Activated CD4-positive, alpha-beta memory T cell treated with anti-CD3 and anti-CD28 coated beads for 36 hours (primary cell): ENCODE measurements around the gene SLC12A6. TPM values are rescaled to one million over a fixed set of nuclear protein-coding genes. Genes with fewer than 3 reads are reported as not detected.

Experiments used
- CTCF ChIA-PET: fragments of 350-600 bp; sonication (Branson Sonifier 250); formaldehyde crosslinking; loops from one replicate; lab custom pipeline; 2021; ENCODE audit warnings: antibody characterized with exemption, inconsistent platforms; lab: Charles Lee
- POLR2A ChIA-PET: fragments of 350-600 bp; sonication (Branson Sonifier 250); formaldehyde crosslinking; loops from one replicate; lab custom pipeline; 2021; ENCODE audit warnings: antibody characterized with exemption; lab: Charles Lee
- DNase-seq: peaks from one replicate; pipeline ENCODE4 v3.0.0-alpha.2; 2020
- H3K27ac Mint-ChIP-seq: one replicate; pipeline ENCODE4 v1.8.0; 2021; ENCODE audit warnings: mixed read lengths
- H3K27me3 Mint-ChIP-seq: one replicate; pipeline ENCODE4 v1.8.0; 2021; ENCODE audit warnings: mixed read lengths
- H3K36me3 Mint-ChIP-seq: one replicate; pipeline ENCODE4 v1.8.0; 2021; ENCODE audit warnings: mixed read lengths
- H3K4me1 Mint-ChIP-seq: one replicate; pipeline ENCODE4 v1.8.0; 2021; ENCODE audit warnings: low read depth, mixed read lengths
- H3K4me3 Mint-ChIP-seq: one replicate; pipeline ENCODE4 v1.8.0; 2021; ENCODE audit warnings: mild to moderate bottlenecking, mixed read lengths
- H3K9me3 Mint-ChIP-seq: one replicate; pipeline ENCODE4 v1.8.0; 2021; ENCODE audit warnings: mixed read lengths
- intact Hi-C: fragments of 100-400 bp; cut with micrococcal nuclease; formaldehyde crosslinking; loops from one replicate; pipeline ENCODE4 v1.15.1; 2023
- total RNA-seq, 2 experiments: library from RNA; stranded (reverse); gene quantifications; one replicate each; pipeline ENCODE4 v1.2.3, GENCODE V29; 2021

Gene SLC12A6
- total RNA-seq, 2 experiments from 2014 or later: 18.4 to 18.5 TPM

DNA sequence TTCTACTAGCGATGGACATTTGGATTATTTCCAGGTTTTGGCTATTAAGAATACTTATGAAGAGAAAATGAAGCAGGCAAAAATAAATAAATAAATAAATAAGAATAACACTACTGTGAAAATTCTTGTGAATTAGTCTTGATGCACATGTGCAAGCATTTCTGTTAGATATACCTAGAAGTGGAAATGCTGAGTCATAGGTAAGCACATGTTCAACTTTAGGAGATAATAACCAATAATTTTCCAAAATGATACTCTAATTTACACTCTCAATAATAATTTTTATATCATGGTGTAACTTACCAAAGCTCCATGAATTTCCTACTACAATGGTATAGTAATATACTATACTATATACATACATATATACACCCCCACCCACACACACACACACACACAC, 89.4 kb downstream of the SLC12A6 start:
- ChIA-PET CTCF (no interaction called here), POLR2A (no interaction called here)
- Mint-ChIP-seq H3K4me1 (peaks cover 3% of the 10 kb centered on the region), H3K4me3 (no peak overlapping the region), H3K27me3 (no peaks in the 10 kb centered on the region), H3K9me3 (no peaks in the 10 kb centered on the region), H3K36me3 (peaks cover 17% of the 10 kb centered on the region), H3K27ac (peak overlapping the region; percentile 44)
- intact Hi-C loops: loop anchor here (10.0 kb wide), 1 partner anchor 187 kb away; the partner anchor contains the start of gene GOLGA8A
- DNase-seq: no peak

GRCh38 chr15:34246276-34246976, 91.2 kb downstream of the SLC12A6 start:
- no peaks in the 10 kb centered on the region for H3K9me3 Mint-ChIP-seq
- H3K4me1 Mint-ChIP-seq: peaks cover 11% of the 10 kb centered on the region
- ChIA-PET CTCF (interaction anchor here (0.9 kb wide), 1 partner anchor 37 kb away, joined by 3 read pairs; the partner anchor contains the start of gene KATNBL1), POLR2A (no interaction called here)
- no peaks in the 10 kb centered on the region for H3K27me3 Mint-ChIP-seq
- H3K27ac Mint-ChIP-seq: no peak overlapping the region
- DNase-seq: no peak
- intact Hi-C loops: loop anchor here (10.0 kb wide), 1 partner anchor 188 kb away; the partner anchor contains the start of gene GOLGA8A
- peaks cover 9% of the 10 kb centered on the region for H3K36me3 Mint-ChIP-seq
- no peak overlapping the region for H3K4me3 Mint-ChIP-seq

DNA sequence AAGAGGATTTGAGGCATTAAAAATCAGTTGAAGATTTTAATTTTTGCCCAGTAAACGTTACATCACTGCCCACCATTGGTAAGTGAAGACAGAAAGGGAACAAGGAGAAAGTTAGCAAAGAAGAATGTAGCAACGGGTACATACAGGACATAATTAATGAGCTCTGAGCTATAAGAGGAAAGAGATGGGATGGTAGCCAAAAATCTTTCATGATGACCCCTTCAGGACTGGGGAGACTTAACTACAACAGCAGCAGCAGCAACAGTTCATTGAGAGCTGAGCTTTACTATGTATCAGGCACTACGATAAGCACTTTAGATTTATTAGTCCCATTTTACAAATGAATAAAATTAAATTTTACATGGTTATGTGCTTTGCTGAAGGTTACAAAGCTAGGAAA, 94.4 kb downstream of the SLC12A6 start:
- ChIA-PET CTCF (interaction anchor here (0.5 to 4.1 kb wide), 7 partner anchors 17 to 345 kb away, joined by 3 to 45 read pairs (median 3); partner anchors contain the start of genes KATNBL1, LPCAT4 and NOP10), POLR2A (no interaction called here)
- no peak for DNase-seq
- no peaks in the 10 kb centered on the region for H3K9me3 Mint-ChIP-seq
- peaks cover 9% of the 10 kb centered on the region for H3K36me3 Mint-ChIP-seq
- peaks cover 39% of the 10 kb centered on the region for H3K4me1 Mint-ChIP-seq
- no peaks in the 10 kb centered on the region for H3K27me3 Mint-ChIP-seq
- no peak overlapping the region for H3K27ac Mint-ChIP-seq
- H3K4me3 Mint-ChIP-seq: no peak overlapping the region
- intact Hi-C loops: loop anchor here (10.0 kb wide), 1 partner anchor 192 kb away; the partner anchor contains the start of gene GOLGA8A

GRCh38 chr15:34242331-34242710, 95.3 kb downstream of the SLC12A6 start:
- Mint-ChIP-seq H3K27me3 (no peaks in the 10 kb centered on the region), H3K4me3 (no peak overlapping the region), H3K27ac (peak overlapping the region; percentile 58), H3K36me3 (peaks cover 11% of the 10 kb centered on the region), H3K9me3 (no peaks in the 10 kb centered on the region), H3K4me1 (peaks cover 38% of the 10 kb centered on the region)
- no peak for DNase-seq
- intact Hi-C loops: loop anchor here (10.0 kb wide), 1 partner anchor 192 kb away; the partner anchor contains the start of gene GOLGA8A
- CTCF ChIA-PET: interaction anchor here (0.8 to 4.1 kb wide), 20 partner anchors 8 to 345 kb away, joined by 3 to 45 read pairs (median 6); partner anchors contain the start of genes GOLGA8B, KATNBL1 and LPCAT4
- POLR2A ChIA-PET: no interaction called here

- H3K36me3 Mint-ChIP-seq: peaks cover 11% of the 10 kb centered on the region
- CTCF ChIA-PET: interaction anchor here (0.6 to 4.1 kb wide), 31 partner anchors 8 to 346 kb away, joined by 3 to 45 read pairs (median 5); partner anchors contain the start of genes EMC4, GOLGA8B, KATNBL1 and LPCAT4
- DNase-seq: peak; percentile 31
- H3K4me1 Mint-ChIP-seq: peaks cover 38% of the 10 kb centered on the region
- peak overlapping the region; percentile 64 for H3K27ac Mint-ChIP-seq
- no peak overlapping the region for H3K4me3 Mint-ChIP-seq
- intact Hi-C loops: loop anchor here (1.0 to 10.0 kb wide), 2 partner anchors 126 to 193 kb away; partner anchors contain the start of genes GOLGA8A and LPCAT4
- POLR2A ChIA-PET: interaction anchor here (1.0 kb wide), 1 partner anchor 126 kb away, joined by 3 read pairs; the partner anchor contains the start of gene LPCAT4
- no peaks in the 10 kb centered on the region for H3K27me3 Mint-ChIP-seq
- no peaks in the 10 kb centered on the region for H3K9me3 Mint-ChIP-seq
Measured at GRCh38 chr15:34241376-34242330, 95.9 kb downstream of the SLC12A6 start.

GRCh38 chr15:34240537-34240936, 97.0 kb downstream of the SLC12A6 start:
- CTCF ChIA-PET: interaction anchor here (0.6 to 4.1 kb wide), 17 partner anchors 9 to 347 kb away, joined by 3 to 45 read pairs (median 6); partner anchors contain the start of genes EMC4, GOLGA8B, LPCAT4 and NOP10
- no peaks in the 10 kb centered on the region for H3K9me3 Mint-ChIP-seq
- no peak overlapping the region for H3K4me3 Mint-ChIP-seq
- H3K27me3 Mint-ChIP-seq: no peaks in the 10 kb centered on the region
- POLR2A ChIA-PET: interaction anchor here (1.0 kb wide), 1 partner anchor 127 kb away, joined by 3 read pairs; the partner anchor contains the start of gene LPCAT4
- DNase-seq: peak; percentile 51
- intact Hi-C loops: loop anchor here (1.0 to 10.0 kb wide), 2 partner anchors 94 to 194 kb away; partner anchors contain the start of gene GOLGA8A
- peaks cover 17% of the 10 kb centered on the region for H3K36me3 Mint-ChIP-seq
- H3K27ac Mint-ChIP-seq: peak overlapping the region; percentile 66
- peaks cover 38% of the 10 kb centered on the region for H3K4me1 Mint-ChIP-seq

DNA sequence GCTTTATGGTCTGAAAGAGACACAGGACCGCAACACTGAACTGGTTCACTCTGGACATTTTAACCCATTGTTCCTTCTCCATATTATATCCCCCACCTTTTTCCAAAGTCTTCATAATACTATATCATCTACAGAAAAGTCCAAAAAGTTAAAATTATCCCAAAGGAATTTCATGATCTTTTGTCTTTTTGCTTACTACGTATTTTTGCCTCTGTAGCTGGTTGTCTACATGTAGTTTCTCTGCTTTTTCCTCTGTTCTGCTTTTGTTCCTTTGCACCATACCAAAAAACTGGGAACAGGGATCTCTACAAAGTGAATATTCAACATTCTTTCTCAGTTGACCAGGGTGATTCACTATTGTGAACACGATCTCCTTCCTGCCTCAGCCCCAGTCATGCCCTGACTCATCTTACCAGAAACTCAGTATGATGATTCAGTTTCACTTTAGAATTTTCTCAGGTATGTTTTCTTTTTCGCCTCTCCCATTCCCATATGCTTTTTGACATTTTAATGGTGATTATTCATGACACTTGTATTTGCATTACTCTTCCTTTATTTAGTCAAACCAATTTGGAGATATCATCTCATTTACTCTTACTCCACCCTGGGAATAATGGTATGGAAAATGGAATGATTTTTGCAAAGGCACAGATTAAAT, 98.3 kb downstream of the SLC12A6 start:
- Mint-ChIP-seq H3K4me3 (peak overlapping the region; percentile 52), H3K27ac (peak overlapping the region; percentile 92), H3K9me3 (no peaks in the 10 kb centered on the region), H3K4me1 (peaks cover 38% of the 10 kb centered on the region), H3K36me3 (peaks cover 17% of the 10 kb centered on the region), H3K27me3 (no peaks in the 10 kb centered on the region)
- CTCF ChIA-PET: interaction anchor here (1.0 to 4.1 kb wide), 2 partner anchors 128 to 130 kb away, joined by 3 to 45 read pairs; partner anchors contain the start of gene LPCAT4
- peak; percentile 68 for DNase-seq
- POLR2A ChIA-PET: no interaction called here
- intact Hi-C loops: loop anchor here (1.0 kb wide), 3 partner anchors 14 to 349 kb away; partner anchors contain the start of gene EMC4

GRCh38 chr15:34233614-34234013, 104.0 kb downstream of the SLC12A6 start:
- CTCF ChIA-PET: interaction anchor here (0.9 to 2.4 kb wide), 5 partner anchors 8 to 133 kb away, joined by 4 to 8 read pairs (median 5); partner anchors contain the start of genes EMC4, KATNBL1, LPCAT4 and NOP10
- Mint-ChIP-seq H3K27ac (peak overlapping the region; percentile 79), H3K27me3 (no peaks in the 10 kb centered on the region), H3K9me3 (no peaks in the 10 kb centered on the region), H3K36me3 (peaks cover 21% of the 10 kb centered on the region), H3K4me1 (peaks cover 14% of the 10 kb centered on the region), H3K4me3 (no peak overlapping the region)
- intact Hi-C loops: no loop called here
- POLR2A ChIA-PET: interaction anchor here (0.5 kb wide), 1 partner anchor 87 kb away, joined by 3 read pairs; no protein-coding TSS in a partner anchor
- peak; percentile 26 for DNase-seq

DNA sequence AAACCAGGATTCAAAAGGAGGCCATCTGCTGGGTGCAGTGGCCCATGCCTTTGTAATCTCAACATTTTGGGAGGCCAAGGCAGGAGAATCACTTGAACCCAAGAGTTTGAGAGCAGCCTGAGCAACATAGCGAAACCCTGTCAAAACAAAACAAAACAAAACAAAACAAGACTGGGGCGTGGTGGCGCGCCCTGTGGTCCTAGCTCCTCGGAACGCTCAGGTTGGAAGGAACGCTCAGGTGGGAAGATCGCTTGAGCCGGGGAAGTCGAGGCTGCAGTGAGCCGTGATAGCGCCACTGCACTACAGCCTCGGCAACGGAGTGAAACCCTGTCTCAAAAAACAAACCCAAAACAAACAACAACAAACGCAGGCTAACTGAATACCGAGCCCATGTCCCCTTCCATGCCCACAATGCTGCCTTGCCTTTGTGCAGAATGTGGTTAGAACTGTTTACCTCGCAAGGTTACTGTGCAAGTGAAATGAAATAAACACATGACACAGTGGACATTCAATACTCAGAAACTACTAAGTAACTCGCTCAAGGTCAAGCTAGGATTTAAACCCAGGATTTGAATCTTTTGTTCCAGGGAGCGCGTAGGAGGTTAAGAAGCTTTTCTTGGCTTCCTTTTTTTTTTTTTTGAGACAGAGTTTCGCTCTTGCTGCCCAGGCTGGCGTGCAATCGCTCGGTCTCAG, 113.5 kb downstream of the SLC12A6 start:
- peaks cover 27% of the 10 kb centered on the region for H3K4me1 Mint-ChIP-seq
- CTCF ChIA-PET: interaction anchor here (0.6 to 2.0 kb wide), 5 partner anchors 9 to 745 kb away, joined by 3 to 6 read pairs (median 4); partner anchors contain the start of genes AQR, KATNBL1 and LPCAT4
- POLR2A ChIA-PET: interaction anchor here (0.6 to 2.2 kb wide), 4 partner anchors 34 to 143 kb away, joined by 3 to 15 read pairs (median 3); partner anchors contain the start of gene LPCAT4
- peaks cover 22% of the 10 kb centered on the region for H3K36me3 Mint-ChIP-seq
- H3K27me3 Mint-ChIP-seq: peaks cover 2% of the 10 kb centered on the region
- peaks cover 2% of the 10 kb centered on the region for H3K9me3 Mint-ChIP-seq
- H3K4me3 Mint-ChIP-seq: peak overlapping the region; percentile 98
- intact Hi-C loops: loop anchor here (1.0 to 2.0 kb wide), 4 partner anchors 14 to 763 kb away; partner anchors contain the start of genes EMC7, KATNBL1 and LPCAT4
- no peak for DNase-seq
- H3K27ac Mint-ChIP-seq: peak overlapping the region; percentile 98

GRCh38 chr15:34217587-34218225, 119.9 kb downstream of the SLC12A6 start:
- Mint-ChIP-seq H3K4me1 (no peaks in the 10 kb centered on the region), H3K36me3 (no peaks in the 10 kb centered on the region), H3K9me3 (no peaks in the 10 kb centered on the region), H3K4me3 (no peak overlapping the region), H3K27me3 (no peaks in the 10 kb centered on the region), H3K27ac (no peak overlapping the region)
- ChIA-PET CTCF (interaction anchor here (1.3 to 1.5 kb wide), 2 partner anchors 8 to 155 kb away, joined by 3 to 7 read pairs; partner anchors contain the start of gene KATNBL1), POLR2A (no interaction called here)
- DNase-seq: no peak
- intact Hi-C loops: no loop called here
